Heart right ventricle (tissue), 16 donors: ENCODE data around the gene DOCK10. TPM values are rescaled to one million over a fixed set of nuclear protein-coding genes. Genes with fewer than 3 reads are reported as not detected.

ENCODE experiments used
- ATAC-seq, 8 donors: fragments of 200-7000 bp; cut with Tn5 transposase; one replicate each; pipeline ENCODE4 v1.9.1; 2020; ENCODE audit warnings: mild to moderate bottlenecking in 8 of 8, moderate library complexity in 8 of 8, moderate number of reproducible peaks in 1 of 8
- DNase-seq, 2 donors: peaks; one replicate each; pipeline ENCODE4 v3.0.0-alpha.2; 2020
- H3K27ac ChIP-seq, 10 donors: fragments of 200-600 bp; sonication (generic) in 2 of 10; one replicate each; pipeline versions ENCODE4 v1.5.0 to v1.8.0; 2020 to 2022; ENCODE audit warnings: mild to moderate bottlenecking in 3 of 10
- H3K27me3 ChIP-seq, 7 donors: fragments of 200-600 bp; one replicate each; pipeline ENCODE4 v1.8.0; 2021 to 2022; ENCODE audit warnings: mild to moderate bottlenecking in 2 of 7
- H3K36me3 ChIP-seq, 9 donors: fragments of 200-600 bp; sonication (generic) in 1 of 9; one replicate each; pipeline versions ENCODE4 v1.5.0 to v1.8.0; 2020 to 2022; ENCODE audit warnings: mild to moderate bottlenecking in 2 of 9
- H3K4me1 ChIP-seq, 9 donors: fragments of 200-600 bp; sonication (generic) in 1 of 9; one replicate each; pipeline versions ENCODE4 v1.5.0 to v1.8.0; 2020 to 2022; ENCODE audit warnings: mild to moderate bottlenecking in 4 of 9
- H3K4me3 ChIP-seq, 10 donors: fragments of 200-600 bp; sonication (generic) in 2 of 10; one replicate each; pipeline versions ENCODE4 v1.5.0 to v1.8.0; 2020 to 2022; ENCODE audit warnings: mild to moderate bottlenecking in 7 of 10, moderate library complexity in 2 of 10
- H3K9me3 ChIP-seq, 11 donors: fragments of 200-600 bp in 10 of 11; sonication (generic) in 2 of 11; one replicate each; pipeline versions ENCODE4 v1.5.0 to v1.8.0; 2013 to 2022; ENCODE audit warnings: mild to moderate bottlenecking in 2 of 11, control low read depth in 1 of 11, moderate library complexity in 1 of 11
- WGBS, 2 donors: extraction: QIAGEN DNeasy Blood & Tissue Kit; methylation state at CpG; one replicate each; pipeline ENCODE4 v1.1.7; 2013; ENCODE audit warnings: inconsistent platforms in 1 of 2; 5-methylcytosine and 5-hydroxymethylcytosine counted together
- intact Hi-C, 10 donors: fragments of 100-400 bp; cut with DNase I; formaldehyde crosslinking; loops; one replicate each; pipeline versions ENCODE4 v1.11.1 to v1.14.2; 2022
- polyA plus RNA-seq, 2 donors: library from polyadenylated mRNA; stranded (reverse); fragments of 200-250 nt; gene quantifications; one replicate each; pipeline ENCODE4 v1.2.3, GENCODE V29; 2013
- total RNA-seq, 10 donors: library from RNA; stranded (reverse); fragmentation: NEBNext Ultra II Directional in 3 of 10; extraction: Animal tissue kit (Norgen Biotek cat#: 25700) in 3 of 10; gene quantifications; one replicate each; pipeline versions ENCODE4 v1.2.1 to v1.2.4, GENCODE V29; 2021 to 2023
- TF ChIP-seq, protein P1 (sequence below), 9 donors: fragments of 200-600 bp; sonication (generic) in 2 of 9; IDR thresholded peaks; one replicate each; pipeline versions ENCODE4 v1.5.0 to v1.8.0; 2021 to 2022; ENCODE audit warnings: antibody characterized with exemption in 9 of 9, mild to moderate bottlenecking in 5 of 9, moderate library complexity in 1 of 9
- donor health status: Arrhythmogenic right ventricular cardiomyopathy.
- donor health status: ischemic (EF 13 %, LVEDD 7.1; RV severe dilation, severe dysfunction).
- donor health status: healthy with polysubstance abuse.
- donor health status: DM: no; HTN: yes; CAD: no.
- donor health status: DM: no; HTN: no; CAD: no.
- donor health status: ischemic (EF 25% LVEDD 6.9; RV normal size, moderate dysfunction).
- donor health status: ischemic (EF 25% LVEDD 5.7; RV mildly dilated, moderate dysfunction).
- donor health status: healthy.
- donor health status: DM: yes; HTN: yes; CAD: no.
- donor health status: Ischemic cardiomyopathy.
- donor health status: ischemic (EF 35%, LVEDD 5.7; RV mildly dilated, moderate dysfunction).
- donor health status: nonischemic (EF 11% LVEDD 7.7; RV severe dilation, severe dysfunction).
- donor health status: DM: yes; HTN: yes; CAD: no.
- donor health status: PGD.
- donor health status: ischemic (EF 29% LVEDD 5.4; RV normal size, mild dysfunction).
- donor health status: nonischemic (EF 23%, LVEDD 6.1; RV moderate dilation, normal function).

The DOCK10 gene
- total and polyA plus RNA-seq, 12 donors = 0.77 to 18.9 (median 1.4) TPM

DNA sequence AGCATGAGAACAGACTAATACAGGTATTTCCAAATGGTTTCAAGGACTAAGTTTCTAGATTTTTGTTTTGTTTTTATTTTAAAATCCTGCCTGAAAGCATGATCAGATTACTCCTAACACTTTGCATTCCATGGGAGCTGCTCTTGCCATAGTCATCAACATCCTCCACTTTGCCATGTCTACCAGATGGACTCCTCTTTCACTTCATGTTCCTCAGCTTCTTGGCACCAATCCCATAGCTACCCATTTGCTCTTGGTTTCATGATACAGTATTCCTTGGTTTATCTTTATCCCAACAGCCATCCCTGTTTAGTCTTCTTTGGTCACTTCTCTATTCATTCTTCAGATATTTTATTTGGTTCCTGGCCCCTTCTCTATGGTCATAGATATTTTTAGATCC lies 171.9 kb downstream of the DOCK10 start:
- no peak overlapping the region for H3K27ac ChIP-seq
- no peaks in the 10 kb centered on the region for H3K4me1 ChIP-seq
- TF ChIP-seq, protein P1, sequence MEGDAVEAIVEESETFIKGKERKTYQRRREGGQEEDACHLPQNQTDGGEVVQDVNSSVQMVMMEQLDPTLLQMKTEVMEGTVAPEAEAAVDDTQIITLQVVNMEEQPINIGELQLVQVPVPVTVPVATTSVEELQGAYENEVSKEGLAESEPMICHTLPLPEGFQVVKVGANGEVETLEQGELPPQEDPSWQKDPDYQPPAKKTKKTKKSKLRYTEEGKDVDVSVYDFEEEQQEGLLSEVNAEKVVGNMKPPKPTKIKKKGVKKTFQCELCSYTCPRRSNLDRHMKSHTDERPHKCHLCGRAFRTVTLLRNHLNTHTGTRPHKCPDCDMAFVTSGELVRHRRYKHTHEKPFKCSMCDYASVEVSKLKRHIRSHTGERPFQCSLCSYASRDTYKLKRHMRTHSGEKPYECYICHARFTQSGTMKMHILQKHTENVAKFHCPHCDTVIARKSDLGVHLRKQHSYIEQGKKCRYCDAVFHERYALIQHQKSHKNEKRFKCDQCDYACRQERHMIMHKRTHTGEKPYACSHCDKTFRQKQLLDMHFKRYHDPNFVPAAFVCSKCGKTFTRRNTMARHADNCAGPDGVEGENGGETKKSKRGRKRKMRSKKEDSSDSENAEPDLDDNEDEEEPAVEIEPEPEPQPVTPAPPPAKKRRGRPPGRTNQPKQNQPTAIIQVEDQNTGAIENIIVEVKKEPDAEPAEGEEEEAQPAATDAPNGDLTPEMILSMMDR (IDR thresholded peaks at IDR 0.05) = no peak
- H3K36me3 ChIP-seq = peaks cover 0 to 69% (median 0%) of the 10 kb centered on the region in 9 donors
- H3K4me3 ChIP-seq = no peak overlapping the region
- DNase-seq (no peak), ATAC-seq (no peak)
- H3K9me3 ChIP-seq = no peaks in the 10 kb centered on the region
- no peaks in the 10 kb centered on the region for H3K27me3 ChIP-seq
- intact Hi-C loops = no loop called here

DNA sequence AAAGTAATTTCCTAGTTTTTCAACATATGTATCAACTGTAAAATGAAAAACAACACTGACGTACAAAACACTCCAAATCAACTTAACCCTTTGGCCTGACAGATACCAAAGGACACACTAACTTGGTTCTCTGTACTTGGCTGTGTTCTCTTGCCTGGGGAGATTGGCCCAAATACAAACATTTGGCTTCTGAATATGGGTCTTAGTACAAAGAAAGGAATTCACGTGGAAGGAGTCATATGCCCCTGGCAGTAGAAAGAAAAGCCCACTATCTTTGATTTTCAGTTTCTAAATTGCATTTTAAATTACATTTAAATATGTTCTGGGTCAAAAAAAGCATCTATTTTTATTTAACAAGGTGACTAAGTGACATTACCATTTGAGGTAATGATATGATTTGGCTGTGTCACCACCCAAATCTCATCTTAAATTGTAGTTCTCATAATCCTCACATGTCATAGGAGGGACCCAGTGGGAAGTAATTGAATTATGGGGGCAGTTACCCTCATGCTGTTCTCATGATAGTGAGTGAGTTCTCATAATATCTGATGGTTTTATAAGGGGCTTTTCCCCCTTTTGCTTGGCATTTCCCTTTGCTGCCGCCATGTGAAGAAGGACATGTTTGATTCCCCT lies 172.6 kb downstream of the DOCK10 start:
- H3K27me3 ChIP-seq = no peaks in the 10 kb centered on the region
- H3K4me1 ChIP-seq = no peaks in the 10 kb centered on the region
- H3K27ac ChIP-seq = no peak overlapping the region
- intact Hi-C loops = no loop called here
- no peak overlapping the region for H3K4me3 ChIP-seq
- peaks cover 0 to 66% (median 0%) of the 10 kb centered on the region in 9 donors for H3K36me3 ChIP-seq
- no peaks in the 10 kb centered on the region for H3K9me3 ChIP-seq
- TF ChIP-seq, protein P1 (IDR thresholded peaks at IDR 0.05) = no peak
- no peak for DNase-seq
- whole genome bisulfite sequencing, 2 donors = 50 to 70% methylated on average over 3 of the region's 3 CpGs
- no peak for ATAC-seq

DNA sequence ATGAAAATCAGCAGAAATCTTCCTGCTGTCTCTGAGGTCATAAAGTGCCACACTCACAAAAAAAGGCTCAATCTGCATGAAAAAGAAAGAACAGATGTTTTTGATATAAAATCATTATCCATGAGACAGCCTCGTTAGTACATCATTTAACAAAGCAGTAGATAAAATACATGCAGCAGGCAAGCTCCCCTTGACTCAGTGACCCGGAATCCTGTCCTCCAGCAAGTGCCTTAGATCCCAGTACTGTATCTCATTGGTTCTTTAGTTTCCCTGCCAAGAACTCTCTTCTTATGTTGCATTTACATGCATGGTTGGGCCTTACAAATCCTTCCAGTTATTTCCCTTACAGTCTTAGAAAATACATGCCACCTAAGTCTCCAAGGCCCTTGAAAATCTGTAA lies 177.3 kb downstream of the DOCK10 start:
- intact Hi-C loops = no loop called here
- DNase-seq (no peak), ATAC-seq (no peak)
- 76% methylated on average over 2 of the region's 2 CpGs for WGBS, 2 donors
- no peaks in the 10 kb centered on the region for H3K27me3 ChIP-seq
- no peak overlapping the region for H3K4me3 ChIP-seq
- no peak overlapping the region for H3K27ac ChIP-seq
- H3K4me1 ChIP-seq = no peaks in the 10 kb centered on the region
- H3K9me3 ChIP-seq = no peaks in the 10 kb centered on the region
- TF ChIP-seq, protein P1 (IDR thresholded peaks at IDR 0.05) = no peak
- peaks cover 0 to 62% (median 0%) of the 10 kb centered on the region in 9 donors for H3K36me3 ChIP-seq

DNA sequence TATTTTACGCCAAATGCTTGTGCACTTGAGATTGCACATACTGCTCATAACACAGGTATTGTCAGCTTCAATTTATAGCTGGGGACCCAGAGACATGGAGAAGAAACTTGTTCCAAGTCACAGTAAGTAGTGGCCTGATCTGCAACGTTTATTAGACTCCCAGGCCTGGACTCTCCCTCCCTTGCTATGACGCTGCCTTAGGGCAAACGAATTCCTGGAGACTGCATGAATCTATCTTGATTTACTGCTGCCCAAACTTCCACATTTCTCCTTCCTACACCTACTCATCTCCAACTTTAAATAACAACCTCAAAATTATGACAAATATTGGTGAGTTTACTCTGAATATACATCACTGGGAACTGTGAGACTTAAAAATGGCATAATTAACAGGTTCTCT lies 181.0 kb downstream of the DOCK10 start:
- intact Hi-C loops = no loop called here
- H3K4me3 ChIP-seq = no peak overlapping the region
- TF ChIP-seq, protein P1 (IDR thresholded peaks at IDR 0.05) = no peak
- DNase-seq = no peak
- no peaks in the 10 kb centered on the region for H3K4me1 ChIP-seq
- no peak overlapping the region for H3K27ac ChIP-seq
- H3K36me3 ChIP-seq = peaks cover 0 to 77% (median 0%) of the 10 kb centered on the region in 9 donors
- ATAC-seq = no peak
- no peaks in the 10 kb centered on the region for H3K9me3 ChIP-seq
- no peaks in the 10 kb centered on the region for H3K27me3 ChIP-seq
- WGBS, 2 donors = 70 to 78% methylated on average over 4 of the region's 4 CpGs
